Adrenal gland (tissue), 5 donors: ENCODE data around the gene MRPL17.

Experiments used
- CTCF ChIP-seq, 6 experiments: fragments of 450-650 bp in 4 of 6; fragments of 200-600 bp in 2 of 6; sonication (generic) in 1 of 6; IDR thresholded peaks; 1 replicate in 5 of 6; 2 replicates in 1 of 6; pipeline versions ENCODE4 v1.5.1 to v1.8.0; 2016 to 2021; ENCODE audit warnings: antibody characterized with exemption in 6 of 6, mild to moderate bottlenecking in 2 of 6, moderate library complexity in 1 of 6
- POLR2A ChIP-seq, 2 donors: fragments of 450-650 bp; IDR thresholded peaks; one replicate each; pipeline ENCODE4 v1.6.1; 2017; ENCODE audit warnings: antibody characterized with exemption in 2 of 2, mild to moderate bottlenecking in 2 of 2, moderate library complexity in 1 of 2
- donor health status: DM: no; HTN: no; CAD: no.

DNA sequence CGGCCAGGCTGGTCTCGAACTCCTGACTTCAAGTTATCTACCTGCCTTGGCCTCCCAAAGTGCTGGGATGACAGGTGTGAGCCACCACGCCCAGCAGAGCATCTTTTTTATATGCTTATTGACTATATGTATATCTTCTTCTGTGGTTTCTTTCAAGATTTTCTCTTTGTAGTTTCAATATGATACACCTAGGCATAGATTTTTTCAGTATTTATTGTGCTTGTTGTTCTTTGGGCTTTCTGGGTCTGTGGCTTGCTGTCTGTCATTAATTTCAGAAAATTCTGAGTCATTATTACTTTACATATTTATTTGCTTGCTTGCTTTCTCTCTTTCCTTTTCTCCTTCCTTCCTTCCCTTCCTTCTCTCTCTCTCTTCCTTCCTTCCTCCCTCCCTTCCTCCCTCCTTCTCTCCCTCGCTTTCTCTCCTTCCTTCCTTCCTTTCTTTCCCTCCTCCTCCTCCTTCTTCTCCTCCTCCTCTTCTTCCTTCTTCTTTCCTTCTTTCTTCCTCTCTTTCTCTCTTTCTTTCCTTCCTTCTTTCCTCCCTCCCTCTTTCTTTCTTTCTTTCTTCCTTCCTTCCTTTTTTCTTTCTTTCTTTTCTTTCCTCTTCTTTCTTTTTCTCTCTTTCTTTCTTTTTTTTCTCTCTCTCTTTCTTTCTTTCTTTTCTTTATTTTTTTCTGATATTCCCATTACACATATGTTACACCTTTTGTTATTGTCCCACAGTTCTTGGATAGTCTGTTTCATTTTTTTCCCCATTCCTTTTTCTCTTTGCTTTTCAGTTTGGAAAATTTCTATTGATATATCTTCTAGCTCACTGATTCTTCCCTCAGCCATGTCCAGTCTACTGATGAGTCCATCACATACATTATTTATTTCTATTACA lies 16.6 kb downstream of the MRPL17 start:
- TF ChIP-seq CTCF (IDR thresholded peaks at IDR 0.05) (no peak), POLR2A (IDR thresholded peaks at IDR 0.05) (no peak)
